Activated T-cell treated with anti-CD3 and anti-CD28 coated beads, Interleukin-2, amount 50 U/mL, for 48 hours (primary cell): ENCODE measurements around the gene RCBTB2.

Source experiments
- DNase-seq, 2 experiments: peaks; one replicate each; pipeline ENCODE4 v3.0.0-alpha.2; 2020

RCBTB2 gene

DNA sequence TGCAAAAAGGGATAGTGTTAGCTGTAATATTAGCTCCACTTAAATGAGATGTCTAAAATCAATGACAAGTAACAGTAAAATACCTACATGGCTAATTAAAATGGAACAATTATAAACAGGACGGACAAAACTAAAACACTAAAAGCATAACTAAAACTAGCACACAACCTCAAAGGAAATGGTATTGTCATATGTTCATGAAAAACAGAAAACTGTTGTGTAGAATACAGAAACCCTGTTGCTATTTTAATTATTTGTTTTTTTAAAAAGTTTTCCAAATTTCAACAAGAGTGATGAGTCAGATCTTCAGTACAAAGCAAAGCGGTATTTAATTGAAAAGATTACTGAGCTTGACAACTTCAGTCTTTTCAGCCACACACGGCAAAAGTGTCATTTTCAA is 4.2 kb downstream of the RCBTB2 start:
- no peak for DNase-seq

DNA sequence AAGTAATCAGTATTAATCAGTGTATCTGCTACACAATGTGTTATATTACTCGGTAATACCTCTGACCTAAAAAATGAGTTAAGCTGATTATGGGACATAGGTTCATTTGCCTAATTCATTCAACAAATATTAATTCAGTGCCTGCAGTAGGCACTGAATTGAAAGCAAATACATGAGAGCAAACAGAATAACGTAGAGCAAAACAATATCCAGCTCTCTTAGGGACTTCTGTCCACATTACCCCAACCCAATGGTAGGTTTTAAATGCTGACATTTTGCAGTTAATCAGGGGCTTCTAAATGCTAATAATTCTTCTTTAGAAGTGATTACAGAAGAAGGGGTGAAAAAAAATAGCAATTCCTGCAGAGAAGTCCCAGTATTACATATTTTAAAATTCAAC is 4.9 kb downstream of the RCBTB2 start:
- DNase-seq: no peak

DNA sequence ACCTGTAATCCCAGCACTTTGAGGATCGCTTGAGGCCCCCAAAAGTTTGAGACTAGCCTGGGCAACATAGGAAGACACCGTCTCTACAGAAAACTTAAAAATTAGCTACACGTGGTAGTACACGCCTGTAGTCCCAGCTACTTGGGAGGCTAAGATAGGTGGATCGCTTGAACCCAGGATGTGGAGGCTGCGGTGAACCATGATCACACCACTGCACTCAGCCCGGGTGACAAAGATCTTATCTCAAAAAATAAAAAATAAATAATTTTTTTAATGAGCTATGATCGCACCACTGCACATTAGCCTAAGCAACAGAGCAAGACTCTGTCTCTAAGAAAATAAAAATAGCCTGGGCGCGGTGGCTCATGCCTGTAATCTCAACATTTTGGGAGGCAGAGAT is 6.6 kb downstream of the RCBTB2 start:
- DNase-seq: no peak

DNA sequence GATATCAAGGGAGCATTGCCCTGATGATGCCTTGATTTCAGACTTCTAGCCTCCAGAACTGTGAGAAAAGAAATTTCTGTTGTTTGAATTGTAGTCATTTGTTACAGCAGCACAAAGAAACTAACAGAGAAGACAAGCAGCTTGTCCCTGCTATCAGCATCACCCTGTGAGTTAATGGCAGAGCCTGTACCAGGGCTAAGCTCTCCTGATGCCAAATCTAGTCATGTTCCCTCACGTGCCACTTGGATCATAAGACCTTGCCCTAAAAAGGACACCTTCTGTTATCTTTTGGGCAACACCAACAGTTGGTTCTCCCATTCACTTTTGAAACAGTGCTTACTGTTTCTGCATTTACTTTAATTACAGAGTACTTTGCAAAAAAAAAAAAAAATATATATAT is 14.8 kb downstream of the RCBTB2 start:
- DNase-seq: no peak

- DNase-seq: no peak
These were observed 17.1 kb downstream of the RCBTB2 start for GRCh38 chr13:48515732-48516131.

GRCh38 chr13:48514793-48515192 is 18.1 kb downstream of the RCBTB2 start:
- DNase-seq: no peak

DNA sequence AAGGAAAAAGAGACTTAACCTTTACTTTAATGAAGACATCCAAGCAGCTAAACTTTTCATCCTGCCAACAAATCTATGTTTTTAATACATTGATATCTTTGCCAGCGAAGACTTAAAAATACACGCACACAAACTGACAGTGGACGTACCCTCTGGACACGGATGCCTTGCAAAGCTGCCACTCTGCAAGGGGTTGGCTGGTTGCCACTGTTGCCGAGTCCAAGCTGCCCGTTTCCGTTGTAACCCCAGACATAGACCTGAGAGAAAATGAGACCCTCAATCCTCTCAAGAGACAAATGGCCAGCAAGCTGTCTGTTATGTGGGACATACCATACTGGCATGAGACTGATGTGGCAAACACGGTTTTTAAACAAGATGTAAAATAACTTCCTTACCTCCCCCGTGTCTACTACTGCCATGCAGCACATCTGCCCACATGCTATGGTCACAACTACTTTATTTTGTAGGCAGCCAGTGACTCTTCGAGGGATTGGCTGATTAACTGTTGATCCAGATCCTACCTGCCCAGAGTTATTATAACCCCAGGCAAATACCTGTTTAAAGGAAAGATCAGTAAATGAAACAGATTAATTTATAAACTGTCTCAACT is 21.2 kb downstream of the RCBTB2 start:
- DNase-seq: no peak

GRCh38 chr13:48510698-48511097 is 22.2 kb downstream of the RCBTB2 start:
- DNase-seq: no peak

- DNase-seq: no peak
These were observed 24.9 kb downstream of the RCBTB2 start for GRCh38 chr13:48508011-48508410.

- no peak for DNase-seq
These were observed 25.9 kb downstream of the RCBTB2 start for GRCh38 chr13:48507021-48507420.

GRCh38 chr13:48506092-48506701 is 26.7 kb downstream of the RCBTB2 start:
- no peak for DNase-seq

DNA sequence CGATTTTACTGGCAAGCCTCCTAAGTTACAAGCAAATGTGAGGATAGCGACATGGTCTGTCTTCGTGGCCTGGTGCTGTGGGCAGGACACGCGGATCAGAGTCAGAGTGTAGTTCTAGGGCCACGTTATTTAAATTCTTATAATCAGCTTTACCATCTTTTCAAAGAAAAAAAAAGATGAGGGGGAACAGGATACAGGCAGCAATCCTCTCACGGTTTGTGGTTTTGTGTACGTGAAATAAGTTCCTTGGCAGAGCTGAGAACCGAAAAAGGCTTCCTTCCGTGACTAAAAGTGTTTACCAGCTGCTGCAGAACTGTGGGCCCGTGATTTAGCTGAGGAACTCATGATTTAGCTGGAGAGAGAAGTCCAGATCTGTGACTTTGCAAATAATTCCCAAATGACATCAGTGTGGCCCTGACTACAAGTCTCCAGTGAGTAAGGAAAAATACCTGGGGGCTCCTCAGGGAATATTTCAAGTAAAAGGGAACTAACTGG is 27.2 kb downstream of the RCBTB2 start:
- DNase-seq: peak; percentile 52 to 57

DNA sequence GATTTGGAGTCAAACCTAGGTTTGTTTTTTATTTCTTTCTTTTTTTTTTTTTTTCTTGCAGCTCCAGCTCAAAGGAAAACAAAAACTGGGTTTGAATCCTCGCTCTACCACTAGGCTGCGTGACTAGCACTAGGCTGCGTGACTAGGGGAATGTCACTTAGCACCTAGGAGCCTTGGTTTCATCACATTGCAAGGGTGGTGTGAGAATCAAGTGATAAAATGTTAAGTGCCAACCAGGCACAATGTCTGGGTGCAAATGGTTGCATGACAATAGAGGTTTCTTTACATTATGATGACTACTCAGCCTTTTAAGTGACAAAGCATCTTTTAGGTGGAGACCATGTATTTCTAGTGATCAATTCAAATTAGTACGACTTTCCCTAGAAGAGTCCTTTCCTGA is 27.9 kb downstream of the RCBTB2 start:
- no peak for DNase-seq

DNA sequence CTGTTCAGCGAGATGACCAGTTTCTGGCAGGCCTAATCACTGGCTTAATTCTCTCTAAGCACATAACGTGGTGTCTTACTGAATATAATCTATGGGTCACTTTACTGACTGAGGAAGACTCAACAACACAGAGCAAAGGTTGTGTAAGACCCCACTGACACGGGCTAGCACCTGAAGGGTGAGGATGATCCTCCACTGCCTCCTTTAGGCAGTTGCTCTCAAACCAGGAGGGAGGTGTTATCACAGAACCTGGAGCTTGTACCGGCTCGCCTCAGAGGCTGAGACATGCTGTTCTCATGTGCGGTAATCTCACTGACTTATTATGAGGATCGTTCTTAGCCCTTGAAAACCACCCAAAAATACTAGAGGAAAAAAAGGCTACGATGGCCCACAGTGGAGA is 28.3 kb downstream of the RCBTB2 start:
- DNase-seq: no peak

DNA sequence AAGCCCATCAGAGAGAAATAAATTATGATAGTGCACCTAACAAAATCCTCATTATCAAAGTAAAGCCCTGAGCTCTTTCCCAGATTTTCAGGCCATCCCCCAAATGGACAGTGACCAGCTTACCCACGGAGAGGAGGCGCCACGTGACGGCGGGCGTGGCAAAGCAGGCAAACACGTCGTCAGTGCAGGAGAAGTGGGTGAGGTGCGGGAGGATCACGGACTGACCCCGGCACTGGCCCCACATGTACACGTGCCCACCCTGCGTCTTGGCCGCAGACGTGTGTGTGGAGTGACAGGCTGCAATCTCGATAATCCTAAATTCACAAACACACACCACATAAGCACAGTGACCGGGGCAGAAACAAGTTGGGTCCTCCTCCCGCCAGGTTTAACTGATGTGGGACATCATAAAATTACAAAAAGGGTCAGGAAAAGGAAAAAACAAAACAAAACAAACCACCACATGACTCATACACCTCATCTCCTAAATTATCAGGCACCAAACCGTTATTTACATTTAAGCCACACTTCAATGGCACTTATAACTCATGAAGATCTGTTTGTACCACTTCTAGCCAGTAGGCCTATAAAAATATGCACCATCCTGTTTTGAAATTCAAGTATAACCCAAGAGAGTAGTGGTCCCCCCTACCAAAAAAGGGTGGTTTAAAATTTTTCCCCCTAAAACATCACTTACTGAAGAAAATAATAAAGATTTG is 30.1 kb downstream of the RCBTB2 start:
- DNase-seq: no peak

DNA sequence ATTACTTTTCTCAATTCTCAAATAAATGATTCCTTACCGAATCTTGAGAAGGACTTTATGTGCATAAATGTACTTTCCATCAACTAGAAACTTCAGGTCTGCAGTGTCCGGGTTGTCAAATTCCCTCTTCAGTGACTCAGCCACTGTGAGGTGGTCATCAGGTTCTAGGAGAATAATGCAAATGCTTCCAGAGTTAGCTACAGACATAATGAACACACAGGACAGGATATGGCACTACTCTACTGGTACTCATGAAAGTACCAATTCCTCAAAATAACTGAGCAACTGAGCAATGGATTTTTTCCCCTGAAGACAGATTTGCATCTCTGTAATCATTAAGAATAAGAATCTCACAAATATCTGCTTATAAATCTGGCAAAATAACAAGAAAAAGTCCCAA is 31.2 kb downstream of the RCBTB2 start:
- DNase-seq: no peak

DNA sequence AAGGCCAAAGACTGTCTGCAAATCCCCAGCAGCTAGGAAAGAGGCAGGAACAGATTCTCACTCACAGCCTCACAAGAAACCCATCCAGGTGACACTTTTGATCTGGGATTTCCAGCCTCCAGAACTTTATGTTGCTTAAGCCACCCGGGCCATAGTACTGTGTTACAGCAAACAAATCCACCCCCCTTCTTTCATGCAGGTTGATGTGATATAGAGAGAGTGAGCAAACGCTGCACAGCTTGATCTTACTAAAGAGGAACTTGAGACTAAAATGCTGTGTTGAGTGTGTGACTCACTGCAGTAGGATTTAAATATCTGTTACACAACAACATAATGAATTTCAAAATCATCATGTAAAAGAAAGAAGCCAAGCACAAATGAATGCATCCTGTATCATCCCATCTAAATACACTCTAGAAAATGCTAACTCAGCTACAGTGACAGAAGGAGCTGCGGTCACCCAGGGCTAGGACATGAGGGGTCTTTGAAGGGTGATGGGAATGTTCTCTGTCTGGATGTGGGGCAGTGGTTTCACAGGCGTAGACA is 32.2 kb downstream of the RCBTB2 start:
- DNase-seq: no peak

DNA sequence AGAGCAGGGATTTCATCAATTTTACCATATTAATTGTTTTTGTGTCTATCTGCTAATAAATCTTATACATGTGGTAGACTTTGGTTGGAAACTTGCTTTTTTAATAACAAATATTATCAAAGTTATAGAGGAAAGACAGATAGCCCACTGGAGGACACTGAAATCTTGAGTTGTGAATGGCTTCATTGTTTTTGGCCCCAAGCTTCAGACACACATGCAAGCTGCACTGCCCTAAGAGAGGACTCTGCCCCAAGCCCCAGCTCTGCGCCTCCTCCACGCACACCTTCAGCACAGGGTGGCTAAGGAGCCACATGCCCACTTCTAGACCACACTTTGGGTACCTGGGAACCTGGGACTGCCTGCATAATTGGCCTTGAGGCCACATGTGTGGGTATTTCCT is 35.2 kb downstream of the RCBTB2 start:
- no peak for DNase-seq

GRCh38 chr13:48496271-48497161 is 36.4 kb downstream of the RCBTB2 start:
- peak; percentile 39 to 45 for DNase-seq

DNA sequence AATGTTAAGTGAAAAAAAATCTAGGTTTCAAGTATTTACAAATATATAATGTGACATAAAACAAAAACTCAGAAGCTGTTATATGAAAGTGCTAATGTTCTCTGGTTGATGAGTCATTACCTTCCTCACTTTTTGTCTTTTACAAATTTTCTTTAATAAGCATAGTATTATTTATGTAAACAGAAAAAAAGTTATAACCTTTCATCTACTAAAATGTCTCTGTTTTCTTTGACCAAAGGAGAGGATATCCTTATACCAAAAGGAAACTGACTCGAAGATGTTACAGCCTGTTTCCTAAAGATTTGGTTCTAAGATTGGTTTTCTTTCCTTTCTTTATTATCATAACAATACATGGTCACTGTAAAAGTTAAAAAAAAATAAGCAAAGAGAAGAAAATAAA is 38.0 kb downstream of the RCBTB2 start:
- no peak for DNase-seq

DNA sequence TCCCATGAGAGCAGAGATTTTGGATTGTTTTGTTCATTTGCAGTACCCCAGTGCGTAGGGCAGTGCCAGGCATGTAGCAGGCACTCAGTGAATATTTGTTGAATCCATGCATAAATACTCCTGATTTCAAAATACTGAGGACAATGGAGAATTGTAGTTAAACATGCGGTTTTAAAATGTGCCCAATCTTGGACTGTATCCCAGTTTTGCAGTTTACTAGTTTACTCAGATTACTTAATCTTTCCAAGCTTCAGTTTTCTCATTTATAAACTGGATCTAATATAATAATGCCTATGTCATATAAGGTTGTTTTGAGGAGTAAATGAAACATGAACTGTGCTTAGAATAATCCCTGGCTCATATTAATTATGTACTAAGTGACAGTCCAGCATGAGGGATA is 39.0 kb downstream of the RCBTB2 start:
- no peak for DNase-seq

DNA sequence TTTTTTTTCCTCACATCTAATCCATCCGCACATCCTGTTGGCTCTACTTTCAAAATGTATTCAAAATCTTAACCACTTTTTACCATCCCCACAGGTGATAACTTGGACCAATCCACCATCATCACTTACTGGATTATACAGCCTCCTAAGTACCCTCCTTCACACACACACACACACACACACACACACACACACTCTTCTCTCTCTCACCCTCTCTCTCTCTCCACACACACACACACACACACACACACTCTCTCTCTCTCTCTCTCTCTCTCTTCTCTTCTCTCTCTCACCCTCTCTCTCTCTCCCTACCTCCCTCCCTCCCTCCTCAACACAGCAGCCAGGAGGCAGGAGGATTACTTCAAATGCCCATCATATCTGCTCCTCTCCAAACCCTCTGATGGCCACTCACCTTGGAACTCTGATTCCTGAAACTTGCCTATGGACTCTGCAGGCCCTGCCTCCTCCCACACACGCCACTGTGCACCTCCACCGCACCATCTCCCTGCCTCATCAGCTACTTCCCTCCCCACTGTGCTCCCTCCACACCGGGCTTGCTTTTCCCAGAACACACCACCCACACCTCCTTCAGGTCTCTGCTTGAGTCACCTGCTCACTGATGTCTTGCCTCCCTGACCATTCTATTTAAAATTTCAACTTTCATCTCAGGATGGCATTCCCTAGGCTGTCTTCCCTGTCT is 39.7 kb downstream of the RCBTB2 start:
- peak in 1 of 2 experiments; percentile 44 for DNase-seq
